Activated CD4-positive, alpha-beta T cell treated with anti-CD3 and anti-CD28 coated beads, Interleukin-2, Interleukin-6, amounts not matched to agents 100 ng/mL and 50 ng/mL, durations not matched to agents 16 hours and 8 hours (primary cell): Measurements from ENCODE around the gene HOMER2.
"Not testable (repeated sequence)": the region's sequence is repeated elsewhere in the genome, so short reads cannot be mapped to it uniquely, and the experiment has no call there.

ENCODE experiments used
- DNase-seq: peaks from one replicate; pipeline ENCODE4 v3.0.0-alpha.2; 2020

HOMER2 gene

GRCh38 chr15:82892573-82892972, 59.9 kb downstream of the HOMER2 start:
- no peak for DNase-seq

GRCh38 chr15:82890995-82891390, 61.5 kb downstream of the HOMER2 start:
- DNase-seq, result no peak

- DNase-seq, result no peak
These were observed 62.1 kb downstream of the HOMER2 start for GRCh38 chr15:82890338-82890994.

DNA sequence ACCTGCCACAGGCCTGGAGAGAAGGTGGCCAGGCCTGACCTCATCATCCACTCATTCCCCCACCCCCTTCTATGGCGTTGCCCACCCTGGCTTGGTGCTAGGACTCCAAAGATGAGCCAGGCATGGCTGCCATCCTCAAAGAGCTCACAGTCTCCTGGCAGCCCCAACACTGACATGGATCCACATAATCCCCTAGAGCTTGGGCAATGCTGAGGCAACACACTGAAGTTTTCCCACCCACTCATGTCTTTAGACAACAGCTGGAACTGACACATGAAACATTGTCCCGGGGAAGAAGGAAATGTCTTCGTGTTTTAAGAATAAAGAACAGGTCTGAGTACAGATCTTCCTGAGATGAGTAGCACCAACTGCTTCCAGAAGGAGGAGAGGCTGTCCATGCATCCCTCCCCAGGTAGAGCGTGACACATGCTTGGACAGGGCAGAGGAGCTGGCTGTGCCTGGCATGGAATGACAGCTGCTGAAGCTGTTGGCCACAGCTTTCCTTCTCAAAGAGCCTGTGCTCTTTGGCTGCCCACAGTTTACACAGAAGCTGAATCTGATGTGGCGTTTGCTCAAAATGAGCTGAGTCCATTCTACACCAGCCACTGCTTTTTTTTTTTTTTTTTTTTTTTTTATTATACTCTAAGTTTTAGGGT, 70.1 kb downstream of the HOMER2 start:
- no peak for DNase-seq

- DNase-seq, result no peak
These were observed 70.8 kb downstream of the HOMER2 start for GRCh38 chr15:82881747-82882146.

DNA sequence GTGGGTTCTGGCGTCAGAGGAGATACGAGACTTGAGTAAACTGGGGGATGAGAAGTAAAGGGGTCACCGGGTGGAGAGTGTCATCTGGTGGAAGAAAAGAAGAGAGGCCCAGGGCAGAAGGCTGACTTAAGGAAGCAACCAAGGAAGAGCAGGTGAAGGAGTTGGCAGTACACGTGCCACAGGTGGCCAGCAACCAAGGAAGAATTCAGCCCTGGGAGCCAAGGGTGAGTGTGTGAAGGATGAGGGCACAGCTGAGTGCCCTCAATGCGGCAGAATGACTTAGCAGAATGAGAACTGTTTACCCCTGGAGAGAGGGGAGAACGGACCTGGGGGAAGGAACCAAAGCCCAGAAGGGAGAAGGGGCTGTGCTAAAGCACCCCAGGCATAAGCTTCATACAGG, 71.8 kb downstream of the HOMER2 start:
- DNase-seq, result no peak

GRCh38 chr15:82878325-82878724, 74.2 kb downstream of the HOMER2 start:
- no peak for DNase-seq

- no peak for DNase-seq
These were observed 74.7 kb downstream of the HOMER2 start for GRCh38 chr15:82877825-82878224.

DNA sequence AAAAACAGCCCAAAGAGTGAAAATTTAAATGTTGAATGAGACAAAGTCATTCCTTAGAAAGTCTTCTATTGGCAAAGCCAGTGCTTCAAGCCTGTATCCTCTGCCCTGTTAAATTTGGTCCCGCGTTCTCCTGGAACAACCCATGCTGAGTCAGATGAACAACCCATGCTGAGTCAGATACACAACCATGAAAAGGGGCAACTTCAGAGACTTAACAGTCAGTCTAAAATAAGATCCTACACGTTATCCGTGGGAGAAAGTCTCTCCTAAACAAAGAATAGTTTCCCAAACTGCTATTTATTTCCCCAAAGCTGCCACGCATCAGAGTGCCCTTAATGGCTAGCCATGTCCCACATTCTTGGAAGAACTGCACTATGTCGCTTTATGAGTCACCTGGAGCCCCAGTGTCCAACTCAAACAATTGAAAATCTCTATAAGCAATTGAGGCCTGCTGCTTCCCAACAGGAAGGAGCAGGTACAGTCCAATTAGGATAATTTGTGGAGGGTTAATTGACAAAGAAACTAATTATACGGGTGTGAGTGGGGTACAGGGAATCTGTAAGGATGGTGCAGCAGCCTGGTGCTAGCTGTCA, 77.0 kb downstream of the HOMER2 start:
- DNase-seq, result no peak

- DNase-seq, result no peak
These were observed 77.6 kb downstream of the HOMER2 start for GRCh38 chr15:82874961-82875360.

GRCh38 chr15:82874267-82874666, 78.3 kb downstream of the HOMER2 start:
- no peak for DNase-seq

DNA sequence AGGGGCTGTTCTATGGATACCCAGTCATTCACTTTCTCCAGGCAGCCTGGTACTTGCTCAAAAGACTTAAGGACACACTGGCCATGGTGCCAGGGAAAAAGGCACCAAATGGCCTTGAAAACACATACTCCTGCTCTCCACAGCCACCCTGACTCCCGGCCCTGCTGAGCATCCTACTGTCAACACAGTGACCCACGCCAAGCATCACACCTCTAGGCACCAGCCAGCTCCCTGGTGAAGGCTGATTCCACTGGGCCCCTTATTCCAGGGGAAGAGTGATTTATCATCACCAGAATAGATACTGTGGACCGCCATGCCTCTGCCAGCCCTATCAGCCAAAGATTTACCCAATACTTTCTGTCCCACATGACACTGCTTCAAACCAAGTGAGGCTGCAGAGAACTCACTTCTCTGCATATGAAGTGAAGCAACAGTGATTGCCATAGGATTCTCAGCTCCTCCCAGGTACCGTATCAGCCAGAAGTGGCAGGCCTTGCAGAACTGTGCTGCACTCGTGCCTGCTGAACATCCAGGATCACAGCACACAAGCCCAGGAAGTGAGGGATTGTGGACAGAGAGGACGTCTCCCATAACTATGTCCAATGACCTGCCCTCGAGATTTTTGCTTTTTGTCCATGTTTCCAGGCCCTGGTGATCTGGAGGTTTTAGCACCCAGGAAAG, 79.4 kb downstream of the HOMER2 start:
- no peak for DNase-seq

- DNase-seq, result no peak
These were observed 80.6 kb downstream of the HOMER2 start for GRCh38 chr15:82871832-82872484.

GRCh38 chr15:82871358-82871757, 81.2 kb downstream of the HOMER2 start:
- DNase-seq, result no peak

GRCh38 chr15:82870727-82871320, 81.7 kb downstream of the HOMER2 start:
- DNase-seq, result no peak

DNA sequence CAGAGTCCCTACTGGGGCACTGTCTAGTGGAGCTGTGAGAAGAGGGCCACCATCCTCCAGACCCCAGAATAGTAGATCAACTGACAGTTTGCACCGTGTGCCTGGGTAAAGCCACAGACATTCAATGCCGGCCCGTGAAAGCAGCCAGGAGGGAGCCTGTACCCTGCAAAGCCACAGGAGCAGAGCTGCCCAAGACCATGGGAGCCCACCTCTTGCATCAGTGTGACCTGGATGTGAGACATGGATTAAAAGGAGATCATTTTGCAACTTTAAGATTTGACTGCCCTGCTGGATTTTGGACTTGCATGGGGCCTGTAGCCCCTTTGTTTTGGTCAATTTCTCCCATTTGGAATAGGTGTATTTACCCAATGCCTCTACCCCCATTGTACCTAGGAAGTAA, 86.5 kb downstream of the HOMER2 start:
- not testable (repeated sequence) for DNase-seq

GRCh38 chr15:82865581-82865980, 86.9 kb downstream of the HOMER2 start:
- not testable (repeated sequence) for DNase-seq

DNA sequence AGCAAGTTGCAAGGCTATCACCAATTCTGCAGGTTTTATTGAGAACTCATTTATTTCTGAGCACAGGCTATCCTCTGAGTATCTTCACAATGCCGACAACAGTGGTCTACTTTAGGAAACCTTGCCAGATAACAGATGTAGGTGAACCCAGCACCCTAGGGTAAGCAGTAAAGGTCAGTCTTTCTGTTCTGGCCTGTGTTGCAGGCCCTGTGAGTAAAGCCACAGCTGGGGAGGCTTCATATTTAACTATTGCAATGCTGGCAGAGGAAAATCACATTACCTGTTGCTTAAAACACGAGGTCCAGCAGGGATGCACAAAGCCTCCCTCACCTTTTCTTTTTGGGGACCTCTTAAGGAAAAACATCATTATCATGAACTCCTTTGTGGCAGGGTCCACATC, 87.6 kb downstream of the HOMER2 start:
- DNase-seq, result no peak

DNA sequence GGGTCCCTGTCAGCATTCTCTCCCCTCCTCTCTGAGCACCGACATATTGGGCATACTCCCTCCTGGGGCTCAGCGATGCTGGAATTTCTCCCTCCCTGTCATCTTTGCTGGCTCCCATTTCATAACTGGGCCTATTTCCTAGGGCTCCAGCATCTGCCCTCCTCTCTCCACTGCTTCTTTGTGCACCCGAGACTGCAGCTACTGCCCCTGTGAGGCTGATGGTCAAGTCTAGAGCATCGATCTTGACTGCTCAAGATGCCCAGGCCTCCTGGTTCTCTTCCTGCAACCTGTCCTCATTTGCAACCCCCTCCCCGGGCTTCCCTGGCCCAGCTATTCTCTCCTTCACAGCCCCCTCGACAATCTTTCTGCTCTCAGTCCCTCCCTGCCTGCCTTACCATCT, 89.6 kb downstream of the HOMER2 start:
- DNase-seq, result no peak

GRCh38 chr15:82858932-82859331, 93.6 kb downstream of the HOMER2 start:
- no peak for DNase-seq

- no peak for DNase-seq
These were observed 95.9 kb downstream of the HOMER2 start for GRCh38 chr15:82856397-82857170.
